Brain microvascular endothelial cell (primary cell): ENCODE results near the gene SOX5.
"Not testable (repeated sequence)": the region's sequence is repeated elsewhere in the genome, so short reads cannot be mapped to it uniquely, and the experiment has no call there.

Source experiments
- DNase-seq: peaks from one replicate; pipeline ENCODE4 v3.0.0-alpha.2; 2020
- H3K27ac ChIP-seq: fragments of 250-450 bp; sonication (Bioruptor Pico); 2 replicates; pipeline ENCODE4 v1.5.1; 2020; ENCODE audit warnings: mild to moderate bottlenecking, moderate library complexity
- H3K27me3 ChIP-seq: fragments of 250-450 bp; sonication (Bioruptor Pico); replicated peaks from 2 replicates; pipeline ENCODE4 v1.5.1; 2020; ENCODE audit warnings: mild to moderate bottlenecking
- H3K36me3 ChIP-seq: fragments of 250-450 bp; sonication (Bioruptor Pico); replicated peaks from 2 replicates; pipeline ENCODE4 v1.5.1; 2020; ENCODE audit warnings: mild to moderate bottlenecking
- H3K4me3 ChIP-seq: 2 replicates; pipeline ENCODE4 v1.5.1; 2011; ENCODE audit warnings: low read depth, mild to moderate bottlenecking, control low read depth, low read length, moderate library complexity
- CTCF ChIP-seq: IDR thresholded peaks from 2 replicates; pipeline ENCODE4 v1.5.1; 2011; ENCODE audit warnings: low read depth, mild to moderate bottlenecking, moderate library complexity, low read length, control low read depth, inconsistent platforms; ENCODE audit errors: missing control alignments
- in situ Hi-C: cut with HindIII; loops from 2 replicates; pipeline ENCODE4 v1.10.0; 2017; ENCODE audit warnings: low sequenced_read_pairs, low pct_ligation_motif_present

Gene SOX5

GRCh38 chr12:23719493-23719892 is 230.0 kb downstream of the SOX5 start:
- H3K27me3 ChIP-seq, result no peaks in the 10 kb centered on the region
- H3K27ac ChIP-seq, result no peak overlapping the region
- no peaks in the 10 kb centered on the region for H3K36me3 ChIP-seq
- no peak overlapping the region for H3K4me3 ChIP-seq
- no peak for DNase-seq
- TF ChIP-seq CTCF, result no peak
- in situ Hi-C loops, result no loop called here

- DNase-seq, H3K27ac ChIP-seq, H3K36me3 ChIP-seq, in situ Hi-C loops, H3K4me3 ChIP-seq, H3K27me3 ChIP-seq: not testable (repeated sequence)
These were observed 239.1 kb downstream of the SOX5 start for GRCh38 chr12:23710361-23710760.

- TF ChIP-seq CTCF, result no peak
- Histone ChIP-seq H3K36me3 (no peaks in the 10 kb centered on the region), H3K4me3 (no peak overlapping the region), H3K27ac (no peak overlapping the region), H3K27me3 (no peaks in the 10 kb centered on the region)
- in situ Hi-C loops, result no loop called here
- no peak for DNase-seq
These were observed 241.2 kb downstream of the SOX5 start for GRCh38 chr12:23708185-23708837.

GRCh38 chr12:23707270-23707669 is 242.2 kb downstream of the SOX5 start:
- in situ Hi-C loops, result no loop called here
- no peak for TF ChIP-seq CTCF

GRCh38 chr12:23704992-23705943 is 244.2 kb downstream of the SOX5 start:
- no peak for TF ChIP-seq CTCF
- Histone ChIP-seq H3K27ac (no peak overlapping the region), H3K36me3 (no peaks in the 10 kb centered on the region), H3K4me3 (no peak overlapping the region), H3K27me3 (no peaks in the 10 kb centered on the region)
- in situ Hi-C loops, result no loop called here
- no peak for DNase-seq

More at GRCh38 chr12:23707270-23707669, 242.2 kb downstream of the SOX5 start:
- Histone ChIP-seq H3K27me3 (no peaks in the 10 kb centered on the region), H3K4me3 (no peak overlapping the region), H3K36me3 (no peaks in the 10 kb centered on the region), H3K27ac (no peak overlapping the region)
- no peak for DNase-seq

GRCh38 chr12:23703051-23703450 is 246.4 kb downstream of the SOX5 start:
- no peaks in the 10 kb centered on the region for H3K27me3 ChIP-seq
- H3K4me3 ChIP-seq, result no peak overlapping the region
- H3K36me3 ChIP-seq, result no peaks in the 10 kb centered on the region
- in situ Hi-C loops, result no loop called here
- no peak for DNase-seq
- TF ChIP-seq CTCF, result no peak
- H3K27ac ChIP-seq, result no peak overlapping the region
